GM23338 (cell line): ENCODE data around the gene ZBTB7C. TPM values are rescaled to one million over a fixed set of nuclear protein-coding genes. Genes with fewer than 3 reads are reported as not detected.

Experiments used
- ATAC-seq: fragments of 200-7000 bp; cut with Tn5 transposase; 3 replicates; pipeline ENCODE4 v1.9.1; 2020
- DNase-seq: peaks from one replicate; pipeline ENCODE4 v3.0.0-alpha.2; 2015; ENCODE audit warnings: low spot score
- H2AFZ ChIP-seq: fragments of 200-600 bp; sonication (generic); 2 replicates; pipeline ENCODE4 v1.8.0; 2016; ENCODE audit warnings: antibody characterized with exemption, mild to moderate bottlenecking, moderate library complexity
- H3F3A ChIP-seq: fragments of 200-600 bp; sonication (generic); replicated peaks from 2 replicates; pipeline ENCODE4 v1.8.0; 2017; ENCODE audit warnings: antibody characterized with exemption, mixed run types, low read depth
- H3K27ac ChIP-seq: fragments of 200-600 bp; sonication (generic); 2 replicates; pipeline ENCODE4 v1.6.1; 2016; ENCODE audit warnings: low read depth
- H3K27me3 ChIP-seq: fragments of 200-600 bp; sonication (generic); 2 replicates; pipeline ENCODE4 v1.8.0; 2016; ENCODE audit warnings: mild to moderate bottlenecking, mixed run types, moderate library complexity; ENCODE audit not compliant: insufficient read depth
- H3K36me3 ChIP-seq: fragments of 200-600 bp; sonication (generic); 2 replicates; pipeline ENCODE4 v1.8.0; 2016; ENCODE audit warnings: mild to moderate bottlenecking; ENCODE audit not compliant: insufficient read depth
- H3K4me1 ChIP-seq: fragments of 200-600 bp; sonication (generic); 2 replicates; pipeline ENCODE4 v1.8.0; 2016; ENCODE audit warnings: mild to moderate bottlenecking, moderate library complexity; ENCODE audit not compliant: insufficient read depth
- H3K4me2 ChIP-seq: fragments of 200-600 bp; sonication (generic); 2 replicates; pipeline ENCODE4 v1.7.1; 2017; ENCODE audit warnings: mixed run types
- H3K4me3 ChIP-seq: fragments of 200-600 bp; sonication (generic); 2 replicates; pipeline ENCODE4 v1.6.1; 2016; ENCODE audit warnings: mixed run types
- H3K79me2 ChIP-seq: fragments of 200-600 bp; sonication (generic); replicated peaks from 2 replicates; pipeline ENCODE4 v1.8.0; 2017; ENCODE audit warnings: mild to moderate bottlenecking; ENCODE audit not compliant: insufficient read depth
- H3K9me2 ChIP-seq: fragments of 200-600 bp; sonication (generic); 2 replicates; pipeline ENCODE4 v1.8.0; 2017; ENCODE audit not compliant: insufficient read depth
- H4K20me1 ChIP-seq: fragments of 200-600 bp; sonication (generic); replicated peaks from 2 replicates; pipeline ENCODE4 v1.8.0; 2017; ENCODE audit warnings: mild to moderate bottlenecking; ENCODE audit not compliant: insufficient read depth
- H3K27ac Mint-ChIP-seq: 2 replicates; pipeline ENCODE4 v1.8.0; 2020; ENCODE audit warnings: inconsistent platforms, mild to moderate bottlenecking, moderate library complexity, mixed read lengths
- H3K27me3 Mint-ChIP-seq: 3 replicates; pipeline ENCODE4 v1.8.0; 2022; ENCODE audit warnings: low read depth, mild to moderate bottlenecking, moderate library complexity, mixed read lengths, inconsistent platforms; ENCODE audit not compliant: insufficient read depth, poor library complexity
- H3K36me3 Mint-ChIP-seq: 3 replicates; pipeline ENCODE4 v1.8.0; 2021; ENCODE audit warnings: low read depth, mild to moderate bottlenecking, inconsistent platforms, moderate library complexity, mixed read lengths
- H3K4me1 Mint-ChIP-seq: 3 replicates; pipeline ENCODE4 v1.8.0; 2020; ENCODE audit warnings: mild to moderate bottlenecking, inconsistent platforms, mixed read lengths
- H3K4me3 Mint-ChIP-seq: 3 replicates; pipeline ENCODE4 v1.8.0; 2021; ENCODE audit warnings: moderate library complexity, mild to moderate bottlenecking, inconsistent platforms, mixed read lengths
- H3K9me3 Mint-ChIP-seq: 3 replicates; pipeline ENCODE4 v1.8.0; 2020; ENCODE audit warnings: moderate library complexity, mild to moderate bottlenecking, inconsistent platforms, mixed read lengths
- CREB1 ChIP-seq: fragments of 250-450 bp; sonication (Bioruptor Pico); IDR thresholded peaks from 2 replicates; pipeline ENCODE4 v1.5.0; 2020; ENCODE audit warnings: low read depth, mild to moderate bottlenecking, moderate library complexity
- CTCF ChIP-seq, 2 experiments: fragments of 200-600 bp in 1 of 2; sonication (generic) in 1 of 2; conservative IDR thresholded peaks; 2 replicates each; pipeline versions ENCODE4 v1.5.1 to v1.6.1; 2016 to 2017; ENCODE audit warnings: antibody characterized with exemption in 2 of 2, low read depth in 2 of 2, mild to moderate bottlenecking in 2 of 2, moderate library complexity in 1 of 2
- ETS1 ChIP-seq: IDR thresholded peaks from 2 replicates; pipeline ENCODE4 v1.6.1; 2016; ENCODE audit warnings: antibody characterized with exemption
- EZH2 ChIP-seq: fragments of 200-600 bp; sonication (generic); IDR thresholded peaks from one replicate; pipeline ENCODE4 v1.8.0; 2017; ENCODE audit warnings: antibody characterized with exemption, mild to moderate bottlenecking, low read depth; ENCODE audit not compliant: unreplicated experiment
- EZH2phosphoT487 ChIP-seq: fragments of 200-600 bp; sonication (generic); IDR thresholded peaks from one replicate; pipeline ENCODE4 v1.8.1; 2018; ENCODE audit warnings: antibody characterized with exemption; ENCODE audit not compliant: unreplicated experiment
- JUNB ChIP-seq: IDR thresholded peaks from one replicate; pipeline ENCODE4 v1.6.1; 2016; ENCODE audit warnings: antibody characterized with exemption; ENCODE audit not compliant: unreplicated experiment
- NANOG ChIP-seq: IDR thresholded peaks from 2 replicates; pipeline ENCODE4 v1.6.1; 2016; ENCODE audit warnings: antibody characterized with exemption, borderline replicate concordance
- POLR2AphosphoS5 ChIP-seq: IDR thresholded peaks from 2 replicates; pipeline ENCODE4 v1.6.1; 2016; ENCODE audit warnings: antibody characterized with exemption, low read depth
- REST ChIP-seq: IDR thresholded peaks from one replicate; pipeline ENCODE4 v1.6.1; 2018; ENCODE audit warnings: antibody characterized with exemption; ENCODE audit not compliant: unreplicated experiment
- STAT1 ChIP-seq: IDR thresholded peaks from one replicate; pipeline ENCODE4 v1.6.1; 2016; ENCODE audit warnings: antibody characterized with exemption; ENCODE audit not compliant: unreplicated experiment
- ZNF114 ChIP-seq: fragments of 250-450 bp; sonication (Bioruptor Pico); IDR thresholded peaks from 2 replicates; pipeline ENCODE4 v1.5.0; 2020; ENCODE audit warnings: mild to moderate bottlenecking, moderate library complexity
- ZNF331 ChIP-seq: fragments of 250-450 bp; sonication (Bioruptor Pico); IDR thresholded peaks from 2 replicates; pipeline ENCODE4 v1.5.0; 2020; ENCODE audit warnings: low read depth, mild to moderate bottlenecking, moderate library complexity
- ZNF462 ChIP-seq: fragments of 250-450 bp; sonication (Bioruptor Pico); IDR thresholded peaks from 2 replicates; pipeline ENCODE4 v1.5.0; 2020; ENCODE audit warnings: mild to moderate bottlenecking, moderate library complexity
- polyA plus RNA-seq: library from polyadenylated mRNA; unstranded; fragments of >200 nt; fragmentation: Nextera tagmentation; extraction: Ambion mirVana; gene quantifications from 2 replicates; pipeline ENCODE4 v1.2.1, GENCODE V29; 2016
- total RNA-seq: library from RNA; depleted of rRNA; stranded (reverse); fragments of >200 nt; shearing (Covaris generic); gene quantifications from 2 replicates; pipeline ENCODE4 v1.2.3, GENCODE V29; 2014

ZBTB7C gene
- total and polyA plus RNA-seq, 2 experiments from 2014 or later: 0.03 to 0.14 TPM

GRCh38 chr18:48018851-48019250, 390.3 kb downstream of the ZBTB7C start:
- H3K36me3 ChIP-seq: no peaks in the 10 kb centered on the region
- ATAC-seq: no peak

More at GRCh38 chr18:48018851-48019250, 390.3 kb downstream of the ZBTB7C start:
- H2AFZ ChIP-seq: no peak overlapping the region
- Mint-ChIP-seq H3K4me1 (peaks cover 21% of the 10 kb centered on the region), H3K36me3 (no peaks in the 10 kb centered on the region), H3K9me3 (no peaks in the 10 kb centered on the region; the same call in 2 of the 3 replicates), H3K4me3 (no peak overlapping the region), H3K27me3 (peaks cover 15% of the 10 kb centered on the region), H3K27ac (no peak overlapping the region)
- no peaks in the 10 kb centered on the region for H3K79me2 ChIP-seq
- no peak overlapping the region for H3K4me2 ChIP-seq
- H3K27me3 ChIP-seq: no peaks in the 10 kb centered on the region
- no peak for TF ChIP-seq STAT1
- TF ChIP-seq EZH2: no peak
- no peak for TF ChIP-seq ZNF114 (CRISPR knock-in tag)
- no peak for TF ChIP-seq ZNF331
- TF ChIP-seq REST: no peak
- TF ChIP-seq CREB1 (CRISPR knock-in tag): no peak
- no peak for TF ChIP-seq CTCF (conservative IDR thresholded peaks at IDR 0.05; ENCODE audit: low read depth in 2 of 2)
- TF ChIP-seq ETS1: no peak
- no peak for TF ChIP-seq NANOG
- TF ChIP-seq EZH2phosphoT487: no peak
- TF ChIP-seq POLR2AphosphoS5: no peak
- TF ChIP-seq ZNF462 (CRISPR knock-in tag): no peak
- no peak for TF ChIP-seq JUNB
- H3K9me2 ChIP-seq: no peaks in the 10 kb centered on the region
- peaks cover 13% of the 10 kb centered on the region for H3K4me1 ChIP-seq
- no peak overlapping the region for H3K4me3 ChIP-seq
- no peak for DNase-seq
- no peaks in the 10 kb centered on the region for H3F3A ChIP-seq
- H4K20me1 ChIP-seq: no peaks in the 10 kb centered on the region
- no peak overlapping the region for H3K27ac ChIP-seq
